Measurements from ENCODE around the gene PLIN1.

- TF ChIP-seq CTCF (IDR thresholded peaks at IDR 0.05; ENCODE audit: borderline replicate concordance, extremely low read depth, low read length, poor library complexity, severe bottlenecking) (no peak), EZH2 (IDR thresholded peaks at IDR 0.05; ENCODE audit: borderline replicate concordance, low read depth, low read length, severe bottlenecking) (no peak)
Measured at GRCh38 chr15:89671687-89672086, 7.5 kb downstream of the PLIN1 start.

Measured in DND-41 (cell line).